ENCODE results near the gene LRRFIP2.

Gene LRRFIP2

DNA sequence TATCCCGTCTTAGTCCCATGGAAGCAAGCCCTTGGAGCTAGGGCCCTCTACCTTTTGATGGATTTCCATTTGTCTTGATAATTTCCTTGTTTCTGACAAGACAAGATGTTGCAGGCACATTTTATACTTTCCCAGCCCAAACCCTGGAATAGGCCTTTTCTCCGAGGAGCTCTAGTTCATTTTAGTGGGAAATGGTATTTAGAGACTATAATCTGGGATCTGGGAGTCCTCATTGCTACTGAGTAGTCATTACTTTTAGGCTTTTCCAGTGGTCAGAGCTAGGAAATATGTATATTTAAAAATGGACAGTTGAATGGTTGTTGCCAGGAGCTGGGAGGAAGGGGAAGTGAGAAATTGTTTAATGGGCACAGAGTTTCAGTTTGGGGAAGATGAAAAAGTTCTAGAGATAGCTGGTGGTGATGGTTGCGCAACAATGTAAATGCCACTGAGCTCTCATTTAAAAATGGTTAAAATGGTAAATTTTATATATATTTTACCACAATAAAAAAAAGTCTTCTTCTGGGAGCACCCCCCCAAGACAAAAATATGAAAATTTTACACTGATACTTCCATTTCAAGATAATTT lies 149.5 kb downstream of the LRRFIP2 start:
- Histone ChIP-seq H3K4me1 (ENCODE audit: control insufficient read depth, insufficient read depth, low read length) (no peaks in the 10 kb centered on the region), H3K36me3 (ENCODE audit: control insufficient read depth, insufficient read depth, low read length) (peaks cover 27% of the 10 kb centered on the region), H3K27me3 (ENCODE audit: control insufficient read depth, insufficient read depth, low read length) (no peaks in the 10 kb centered on the region), H3K27ac (ENCODE audit: low read depth, low read length) (no peak overlapping the region), H3K4me3 (ENCODE audit: low read length) (no peak overlapping the region), H3K9ac (ENCODE audit: low read length) (no peak overlapping the region)

DNA sequence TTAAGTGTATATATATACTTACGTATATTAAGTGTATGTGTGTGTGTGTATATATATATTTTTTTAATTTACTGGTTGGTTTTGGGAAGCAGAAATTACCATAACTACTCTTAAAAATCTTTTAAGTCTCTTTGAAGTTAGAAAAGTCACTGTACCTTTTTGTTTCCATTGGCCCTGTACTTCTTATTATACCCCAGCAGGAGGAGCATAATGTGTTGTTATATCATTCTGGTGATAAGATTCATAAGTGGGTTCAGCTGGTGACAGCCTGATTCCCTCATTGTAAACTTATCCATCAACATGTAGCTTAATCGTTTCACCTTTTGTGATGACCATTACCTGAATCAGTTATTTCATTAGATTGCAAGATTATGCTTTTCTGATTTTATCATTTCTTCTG lies 150.3 kb downstream of the LRRFIP2 start:
- H3K9ac ChIP-seq (ENCODE audit: low read length) = no peak overlapping the region
- no peaks in the 10 kb centered on the region for H3K4me1 ChIP-seq (ENCODE audit: control insufficient read depth, insufficient read depth, low read length)
- H3K27ac ChIP-seq (ENCODE audit: low read depth, low read length) = no peak overlapping the region
- peaks cover 28% of the 10 kb centered on the region for H3K36me3 ChIP-seq (ENCODE audit: control insufficient read depth, insufficient read depth, low read length)
- H3K27me3 ChIP-seq (ENCODE audit: control insufficient read depth, insufficient read depth, low read length) = no peaks in the 10 kb centered on the region
- H3K4me3 ChIP-seq (ENCODE audit: low read length) = no peak overlapping the region

DNA sequence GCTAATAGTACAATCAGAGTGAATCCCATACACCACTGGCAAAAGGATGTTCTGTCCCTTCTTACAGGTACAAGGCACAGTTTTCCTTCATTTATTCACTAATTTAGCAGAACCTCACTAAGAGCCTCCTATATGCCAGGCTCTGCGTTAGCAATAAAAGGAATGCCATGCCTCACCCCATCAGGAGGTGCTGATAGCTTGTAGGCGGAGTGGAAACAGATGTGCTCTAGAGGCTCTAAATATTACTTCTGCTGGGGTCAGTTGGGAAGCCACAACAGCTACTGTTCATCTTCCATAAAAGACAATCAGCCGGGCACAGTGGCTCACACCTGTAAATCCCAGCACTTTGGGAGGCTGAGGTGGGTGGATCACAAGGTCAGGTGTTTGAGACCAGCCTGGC lies 156.7 kb downstream of the LRRFIP2 start:
- Histone ChIP-seq H3K36me3 (ENCODE audit: control insufficient read depth, insufficient read depth, low read length) (peaks cover 37% of the 10 kb centered on the region), H3K9ac (ENCODE audit: low read length) (no peak overlapping the region), H3K27ac (ENCODE audit: low read depth, low read length) (no peak overlapping the region), H3K4me3 (ENCODE audit: low read length) (no peak overlapping the region), H3K4me1 (ENCODE audit: control insufficient read depth, insufficient read depth, low read length) (no peaks in the 10 kb centered on the region), H3K27me3 (ENCODE audit: control insufficient read depth, insufficient read depth, low read length) (no peaks in the 10 kb centered on the region)

DNA sequence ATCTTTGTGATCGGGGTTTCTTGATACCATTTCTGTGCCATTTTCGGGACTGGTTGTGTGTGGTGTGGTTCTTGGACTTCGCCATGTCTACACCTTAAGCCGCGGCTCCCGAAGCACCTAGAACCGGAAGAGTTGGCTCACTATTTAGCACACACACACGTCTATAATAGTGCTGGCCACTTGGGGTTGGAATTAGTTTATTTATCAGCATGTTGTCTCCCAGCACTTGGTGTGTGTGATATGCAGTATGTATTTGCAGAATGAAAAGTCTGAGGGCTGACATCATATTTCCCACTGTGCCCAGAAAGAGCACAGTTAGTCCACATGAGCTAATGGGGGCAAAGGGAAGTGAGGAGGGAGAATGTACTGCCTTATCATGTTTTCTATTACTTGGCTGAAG lies 157.5 kb downstream of the LRRFIP2 start:
- Histone ChIP-seq H3K27ac (ENCODE audit: low read depth, low read length) (no peak overlapping the region), H3K4me3 (ENCODE audit: low read length) (no peak overlapping the region), H3K36me3 (ENCODE audit: control insufficient read depth, insufficient read depth, low read length) (peaks cover 33% of the 10 kb centered on the region), H3K9ac (ENCODE audit: low read length) (no peak overlapping the region), H3K4me1 (ENCODE audit: control insufficient read depth, insufficient read depth, low read length) (no peaks in the 10 kb centered on the region), H3K27me3 (ENCODE audit: control insufficient read depth, insufficient read depth, low read length) (no peaks in the 10 kb centered on the region)

DNA sequence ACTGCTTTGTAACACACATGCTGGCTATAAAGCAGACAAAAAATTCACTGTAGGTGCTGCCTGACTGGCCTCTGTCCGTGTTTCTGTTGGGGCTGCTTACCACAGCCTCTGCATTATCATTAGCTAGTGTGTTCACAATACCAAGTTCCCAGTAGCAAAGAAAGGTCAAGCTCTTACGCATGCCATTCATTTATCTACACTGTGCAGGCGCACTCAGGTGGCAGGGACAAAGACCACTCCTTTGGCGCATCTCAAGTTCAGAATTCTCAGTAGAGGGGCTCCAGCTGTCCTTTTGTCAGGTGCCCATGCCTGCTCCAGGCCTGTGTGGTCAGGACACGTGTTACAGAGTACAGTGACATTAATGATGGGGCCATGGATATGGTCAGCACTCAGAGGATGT lies 158.7 kb downstream of the LRRFIP2 start:
- H3K9ac ChIP-seq (ENCODE audit: low read length) = no peak overlapping the region
- peaks cover 22% of the 10 kb centered on the region for H3K36me3 ChIP-seq (ENCODE audit: control insufficient read depth, insufficient read depth, low read length)

DNA sequence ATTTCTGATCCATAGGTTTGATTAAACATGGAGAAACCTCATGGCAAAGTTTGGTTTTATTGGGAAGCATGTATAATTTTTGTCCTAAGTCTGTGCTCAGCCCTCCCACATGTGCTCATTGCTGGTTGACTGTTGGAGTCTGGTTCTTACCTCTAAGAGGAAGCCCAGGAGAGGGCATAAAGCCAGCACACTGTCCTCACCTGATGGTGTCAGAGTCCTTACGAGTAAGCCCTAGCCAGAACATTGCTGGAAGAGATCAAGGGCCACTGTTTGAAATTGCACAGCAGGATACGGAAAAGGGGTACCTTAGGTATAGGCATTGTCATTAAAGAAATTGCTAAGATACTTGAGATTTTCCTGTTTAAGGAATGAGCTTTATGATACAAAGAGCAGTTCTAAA lies 159.8 kb downstream of the LRRFIP2 start:
- H3K4me1 ChIP-seq (ENCODE audit: control insufficient read depth, insufficient read depth, low read length) = no peaks in the 10 kb centered on the region
- no peak overlapping the region for H3K9ac ChIP-seq (ENCODE audit: low read length)
- no peak overlapping the region for H3K27ac ChIP-seq (ENCODE audit: low read depth, low read length)
- H3K4me3 ChIP-seq (ENCODE audit: low read length) = no peak overlapping the region
- H3K36me3 ChIP-seq (ENCODE audit: control insufficient read depth, insufficient read depth, low read length) = peaks cover 19% of the 10 kb centered on the region
- no peaks in the 10 kb centered on the region for H3K27me3 ChIP-seq (ENCODE audit: control insufficient read depth, insufficient read depth, low read length)

More for the DNA sequence above, 158.7 kb downstream of the LRRFIP2 start:
- Histone ChIP-seq H3K4me3 (ENCODE audit: low read length) (no peak overlapping the region), H3K27ac (ENCODE audit: low read depth, low read length) (no peak overlapping the region), H3K27me3 (ENCODE audit: control insufficient read depth, insufficient read depth, low read length) (no peaks in the 10 kb centered on the region), H3K4me1 (ENCODE audit: control insufficient read depth, insufficient read depth, low read length) (no peaks in the 10 kb centered on the region)
